Stimulated activated CD8-positive, alpha-beta memory T cell treated with anti-CD3 and anti-CD28 coated beads, Interleukin-12 subunit alpha, Interleukin-12 subunit beta, amount 100 ng/mL, for 4 hours (primary cell): Measurements from ENCODE around the gene ANKS6.

ENCODE experiments used
- DNase-seq: peaks from one replicate; pipeline ENCODE4 v3.0.0-alpha.2; 2020; ENCODE audit warnings: low read depth

The ANKS6 gene

DNA sequence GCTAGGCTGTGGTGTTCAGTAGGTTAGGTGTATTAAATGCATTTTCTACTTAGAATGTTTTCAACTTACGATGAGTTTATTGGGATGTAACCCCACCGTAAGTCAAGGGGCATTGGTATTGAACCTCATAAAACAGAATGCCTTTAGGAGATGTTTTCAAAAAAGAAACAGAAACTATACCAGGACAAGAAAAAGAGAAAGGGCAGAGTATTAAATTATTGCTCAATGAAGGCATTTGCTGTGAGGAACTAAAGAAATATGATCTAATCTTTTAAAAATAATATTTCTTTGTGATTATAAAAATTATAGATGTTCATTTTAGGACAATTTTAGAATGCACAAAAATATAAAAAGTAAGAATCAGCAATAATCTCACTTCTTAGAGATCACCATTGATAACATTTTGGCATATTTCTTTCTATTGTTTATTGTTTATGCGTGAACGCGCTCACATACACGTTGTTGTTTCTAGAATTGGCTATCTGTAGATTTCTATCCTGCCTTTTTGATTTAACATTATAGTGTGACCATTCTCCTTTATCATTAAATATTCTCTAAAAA is 19.1 kb upstream of the ANKS6 start:
- DNase-seq = no peak

DNA sequence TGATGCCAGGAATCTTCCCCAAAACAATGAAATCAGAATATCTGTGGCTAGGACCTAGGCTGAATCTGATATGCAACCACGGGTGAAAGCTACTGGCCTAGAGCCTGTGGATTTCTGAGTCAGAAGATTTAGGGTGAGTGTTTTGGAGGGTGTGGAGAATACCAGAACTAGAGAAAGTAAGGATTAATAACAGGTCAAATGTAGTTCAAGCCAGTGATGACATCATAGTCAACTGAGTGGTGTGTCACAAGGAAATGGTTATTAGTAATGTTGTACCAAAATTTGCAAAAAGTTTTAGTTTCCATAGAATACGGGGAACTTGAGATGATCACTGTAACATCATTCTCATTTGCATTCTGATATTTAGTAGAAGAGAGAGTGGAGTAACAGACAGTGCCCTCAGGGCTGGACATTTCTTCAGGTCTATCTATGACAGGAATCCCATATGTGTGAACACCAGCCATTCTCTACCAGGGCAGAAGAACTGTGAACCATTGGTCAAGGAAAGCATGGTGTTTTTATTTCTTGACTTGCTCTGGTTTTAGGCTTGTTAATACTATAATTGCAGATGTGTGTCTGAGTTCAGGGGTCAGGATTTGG is 14.8 kb upstream of the ANKS6 start:
- DNase-seq = no peak

- DNase-seq = no peak
These were observed 13.9 kb upstream of the ANKS6 start for GRCh38 chr9:98810102-98810842.

DNA sequence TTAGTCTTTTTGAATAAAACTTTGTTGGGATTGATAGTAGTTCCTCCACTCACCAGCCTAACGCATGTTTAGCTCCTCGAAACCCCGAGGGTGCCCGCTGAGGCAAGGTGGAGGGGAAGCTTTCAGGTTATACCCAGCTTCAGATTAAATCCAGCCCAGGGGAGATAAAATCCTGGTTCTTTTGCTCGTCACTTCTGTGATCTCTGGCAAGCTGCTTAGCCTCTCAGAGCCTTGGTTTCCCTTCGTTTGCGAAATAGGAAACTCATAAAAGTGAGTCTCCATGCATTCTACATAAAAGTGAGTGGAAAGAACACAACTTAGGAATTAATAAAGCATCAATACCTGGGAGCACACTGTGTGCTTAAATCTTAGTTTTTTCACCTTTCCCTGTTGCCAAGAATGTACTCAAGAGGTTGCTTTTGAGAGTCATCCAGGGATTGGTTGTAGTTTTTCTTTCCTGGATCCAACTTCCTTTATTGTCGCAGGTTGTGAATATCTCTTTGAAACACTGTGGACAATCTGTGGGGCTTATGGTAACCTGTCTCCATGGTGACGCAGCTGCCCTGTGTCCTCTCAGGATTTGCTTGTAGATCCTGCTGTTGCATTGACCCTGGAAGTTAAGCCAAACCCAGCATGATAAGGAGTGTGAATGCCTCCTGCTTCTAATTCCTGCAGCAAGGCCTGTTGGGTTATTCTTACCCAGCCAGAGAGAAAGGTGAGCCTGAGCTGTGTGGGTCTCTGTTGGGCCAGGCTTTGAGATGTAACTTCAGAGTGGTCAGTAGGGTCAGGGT is 13.2 kb upstream of the ANKS6 start:
- DNase-seq = no peak

- DNase-seq = no peak
These were observed 12.5 kb upstream of the ANKS6 start for GRCh38 chr9:98808875-98809274.

DNA sequence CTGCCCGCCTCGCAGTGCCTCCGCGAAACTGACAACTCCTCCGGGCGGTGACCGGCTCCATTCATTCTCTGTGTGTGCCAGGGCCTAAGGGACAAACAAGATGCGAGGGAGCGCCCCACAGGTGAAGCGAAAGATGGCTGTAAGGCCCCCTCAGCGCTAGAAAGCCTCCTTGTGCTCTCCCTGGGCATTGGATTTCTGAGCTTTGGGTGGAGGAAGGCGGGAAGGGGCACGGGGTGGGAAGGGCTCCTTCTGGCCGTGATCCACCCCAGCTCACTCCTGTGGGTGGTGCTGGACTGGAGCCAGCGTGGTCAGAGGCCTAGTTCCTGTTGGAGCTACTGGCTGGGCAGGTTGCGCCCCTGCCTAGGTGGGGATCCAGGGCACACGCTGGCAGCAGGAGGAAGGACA is 12.1 kb upstream of the ANKS6 start:
- no peak for DNase-seq

- no peak for DNase-seq
These were observed 11.4 kb upstream of the ANKS6 start for GRCh38 chr9:98807814-98808195.

- peak; percentile 39 for DNase-seq
These were observed 10.9 kb upstream of the ANKS6 start, which contains the start of gene GALNT12 for GRCh38 chr9:98807070-98807813. Gene GALNT12, plus strand, starts transcription at chr9:98807670. Its CDS starts 29 bp downstream, at chr9:98807699.

GRCh38 chr9:98806394-98807035 is 10.2 kb upstream of the ANKS6 start:
- DNase-seq = no peak

- no peak for DNase-seq
These were observed 9.3 kb upstream of the ANKS6 start for GRCh38 chr9:98805506-98806272.

- no peak for DNase-seq
These were observed 7.7 kb upstream of the ANKS6 start for GRCh38 chr9:98804083-98804482.

- DNase-seq = no peak
These were observed 5.6 kb upstream of the ANKS6 start for GRCh38 chr9:98801969-98802371.

DNA sequence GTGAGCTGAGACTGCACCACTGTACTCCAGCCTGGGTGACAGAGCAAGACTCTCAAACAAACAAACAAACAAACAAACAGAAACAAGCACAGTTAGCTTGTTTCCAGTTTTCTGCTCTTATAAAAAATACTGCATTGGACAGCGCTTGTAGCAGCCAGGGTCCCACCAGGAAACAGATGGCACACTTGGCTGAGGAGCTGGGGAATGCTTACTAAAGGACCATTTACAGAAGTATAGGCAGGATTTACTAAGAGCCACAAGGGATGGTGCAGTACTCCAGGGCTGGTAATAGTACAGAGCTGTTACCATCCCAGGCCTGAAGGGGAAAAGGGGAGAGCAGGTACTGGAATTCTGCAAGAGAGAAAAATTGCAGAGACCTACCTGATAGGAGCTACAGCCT is 5.2 kb upstream of the ANKS6 start:
- no peak for DNase-seq

GRCh38 chr9:98798254-98798653 is 1.9 kb upstream of the ANKS6 start:
- DNase-seq = no peak

- DNase-seq = no peak
These were observed 1.1 kb upstream of the ANKS6 start for GRCh38 chr9:98797491-98797890.

GRCh38 chr9:98795970-98796363 is 388 bp downstream of the ANKS6 start:
- no peak for DNase-seq

GRCh38 chr9:98795295-98795955 is 930 bp downstream of the ANKS6 start:
- no peak for DNase-seq

DNA sequence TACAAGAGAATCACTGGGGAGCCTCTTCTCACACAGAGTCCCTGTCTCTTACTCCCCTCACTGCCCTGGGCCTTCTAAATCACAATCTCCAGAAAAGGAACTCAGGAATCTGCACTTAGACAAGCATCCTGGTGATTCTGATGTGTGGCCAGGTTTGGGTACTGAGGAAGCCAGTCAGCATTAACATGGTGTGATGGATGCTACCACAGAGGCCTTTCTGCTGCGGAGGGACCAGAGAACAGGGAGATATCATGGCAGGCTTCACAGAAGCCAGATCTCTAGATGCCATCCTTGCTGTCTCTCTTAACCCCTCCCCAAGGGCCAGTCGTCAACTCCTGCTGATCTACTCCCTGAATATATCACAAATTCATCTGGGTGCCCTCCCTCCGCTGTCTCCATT is 1.6 kb downstream of the ANKS6 start:
- DNase-seq = no peak

GRCh38 chr9:98793031-98793430 is 3.3 kb downstream of the ANKS6 start:
- no peak for DNase-seq
